Stimulated activated CD4-positive, alpha-beta T cell treated with anti-CD3 and anti-CD28 coated beads, Interleukin-15, amount 100 ng/mL, for 24 hours (primary cell): ENCODE data around the gene STK35.
A peak's percentile ranks its signal among the peaks of the same experiment; 100 is the strongest.

Experiments
- DNase-seq: peaks from one replicate; pipeline ENCODE4 v3.0.0-alpha.2; 2020

The STK35 gene

DNA sequence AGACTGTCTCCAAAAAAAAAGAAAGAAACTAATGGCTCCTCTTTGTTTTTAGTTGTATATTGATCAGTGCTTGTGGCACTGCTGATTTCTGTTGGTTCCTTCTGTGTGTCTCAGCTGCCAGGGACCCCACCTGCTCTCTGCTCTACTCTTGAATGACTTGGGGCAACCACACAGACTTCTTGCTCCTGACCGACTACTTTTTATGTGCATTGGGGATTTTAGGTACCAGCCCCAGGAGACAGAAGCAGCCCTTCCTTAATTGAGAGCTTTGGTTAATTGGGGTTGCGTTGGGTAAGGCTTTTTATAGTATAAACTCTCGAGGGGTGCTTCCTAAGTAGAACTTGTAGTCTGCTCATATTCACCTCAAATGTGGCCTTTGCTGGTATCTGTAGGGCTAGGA is 6.9 kb downstream of the STK35 start:
- no peak for DNase-seq

DNA sequence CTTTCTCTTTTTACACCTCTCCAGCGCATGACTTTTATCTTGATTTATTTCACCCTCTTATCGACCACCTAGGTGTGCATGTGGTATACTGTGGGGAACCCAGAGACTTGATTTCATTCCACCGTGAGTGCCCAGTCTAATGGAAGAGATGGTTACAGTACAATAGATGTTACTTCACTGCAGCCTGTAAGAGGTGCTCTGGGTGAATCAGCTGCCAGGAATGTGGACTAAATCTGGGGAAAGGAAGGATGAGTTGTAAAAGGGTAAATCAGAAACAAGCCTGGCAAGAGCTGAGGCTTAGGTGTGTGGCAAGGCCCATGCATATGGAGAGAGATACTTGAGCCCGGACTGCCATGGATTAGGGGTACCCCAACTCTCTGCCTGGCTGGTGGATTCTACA is 7.4 kb downstream of the STK35 start:
- no peak for DNase-seq

DNA sequence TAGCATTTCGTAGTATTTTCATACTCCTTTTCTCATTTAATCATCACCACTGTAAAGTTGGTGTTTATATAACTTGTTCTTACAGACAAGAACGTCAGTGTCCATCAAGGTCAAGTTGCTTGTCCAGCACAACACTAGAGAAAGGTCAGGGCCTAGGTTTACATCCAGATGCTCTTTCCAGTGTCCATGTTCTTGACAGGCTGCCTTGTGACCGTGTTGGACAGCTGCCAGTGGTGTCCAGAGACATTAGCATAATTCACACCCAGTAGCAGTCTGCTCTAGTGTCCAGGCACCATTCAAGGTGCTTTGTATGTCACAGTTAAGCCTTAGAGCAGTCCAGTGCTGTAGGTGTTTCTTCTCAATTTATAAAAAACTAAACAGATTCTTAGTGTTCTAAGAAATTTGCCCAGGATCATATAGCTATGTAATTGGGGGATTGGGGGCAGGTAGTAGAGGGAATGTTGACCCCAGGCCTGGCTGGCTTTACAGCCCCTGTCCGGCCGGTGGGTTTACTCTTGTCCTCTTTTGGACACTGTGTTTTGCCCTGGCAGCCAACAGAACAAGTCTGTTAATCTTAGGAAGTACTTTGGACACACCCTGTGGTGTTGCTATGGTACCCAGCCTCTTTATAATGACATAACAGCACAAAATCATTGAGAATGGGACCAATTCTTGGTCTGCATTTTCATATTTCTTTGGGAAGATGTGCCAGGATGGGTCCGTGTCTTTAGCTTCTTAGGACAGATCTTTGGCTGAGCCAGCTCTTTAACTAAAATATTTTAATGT is 8.0 kb downstream of the STK35 start:
- no peak for DNase-seq

DNA sequence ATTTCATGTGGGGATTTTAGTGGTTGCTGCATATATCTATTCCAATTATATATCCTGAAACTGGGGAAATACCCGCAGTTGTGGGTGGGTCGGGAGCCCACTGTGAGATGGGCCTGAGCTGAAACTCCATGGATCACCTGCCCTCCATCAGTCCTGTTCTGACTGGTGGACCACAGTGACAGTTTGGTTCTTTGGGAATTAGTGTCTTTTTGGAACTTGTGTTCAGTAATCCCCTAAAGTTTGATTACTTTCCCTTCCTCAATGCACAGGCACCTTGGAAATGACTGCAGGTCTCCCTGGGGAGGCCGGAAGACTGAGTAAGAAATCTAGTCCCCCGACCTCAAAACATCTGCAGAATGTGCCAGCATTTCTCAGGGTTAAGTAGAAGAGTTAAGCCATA is 11.3 kb downstream of the STK35 start:
- DNase-seq = no peak

DNA sequence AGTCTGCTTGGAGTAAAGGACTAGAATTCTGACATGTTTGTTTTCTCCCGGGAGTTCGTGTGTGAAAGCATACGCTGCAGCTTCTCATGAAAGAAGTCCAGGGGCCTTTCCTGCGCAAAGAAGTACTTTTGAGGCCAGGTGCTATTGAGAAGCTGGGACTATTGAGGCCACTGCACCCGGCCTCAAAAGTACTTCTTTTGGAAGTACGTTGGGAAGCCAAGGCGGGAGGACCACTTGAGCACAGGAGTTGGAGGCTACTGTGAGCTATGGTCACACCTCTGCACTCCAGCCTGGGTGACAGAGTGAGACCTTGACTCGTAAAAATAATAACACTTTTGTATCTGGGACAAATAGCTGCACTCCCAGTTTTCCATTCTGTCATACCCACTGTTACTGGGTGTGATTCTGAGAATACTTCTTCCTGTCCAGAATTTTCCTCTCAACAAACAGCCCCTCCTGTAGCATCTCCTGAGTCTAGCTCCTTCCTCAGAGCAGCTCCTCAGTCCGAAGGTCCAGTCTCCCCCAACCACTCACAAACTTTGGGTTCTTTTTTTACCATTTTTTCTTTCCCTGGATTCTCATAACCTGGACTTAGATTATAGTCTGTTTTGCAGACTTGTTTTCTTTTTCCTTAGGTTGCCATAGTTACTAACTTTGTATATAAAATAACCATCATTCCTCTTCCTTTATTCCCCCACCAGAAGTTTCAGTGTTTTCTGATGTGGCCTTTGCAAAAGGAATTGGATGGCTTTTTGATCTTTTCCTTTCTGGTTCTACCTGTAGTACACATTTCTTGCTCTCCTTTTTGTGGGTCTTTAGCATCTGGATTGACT is 12.7 kb downstream of the STK35 start:
- no peak for DNase-seq

DNA sequence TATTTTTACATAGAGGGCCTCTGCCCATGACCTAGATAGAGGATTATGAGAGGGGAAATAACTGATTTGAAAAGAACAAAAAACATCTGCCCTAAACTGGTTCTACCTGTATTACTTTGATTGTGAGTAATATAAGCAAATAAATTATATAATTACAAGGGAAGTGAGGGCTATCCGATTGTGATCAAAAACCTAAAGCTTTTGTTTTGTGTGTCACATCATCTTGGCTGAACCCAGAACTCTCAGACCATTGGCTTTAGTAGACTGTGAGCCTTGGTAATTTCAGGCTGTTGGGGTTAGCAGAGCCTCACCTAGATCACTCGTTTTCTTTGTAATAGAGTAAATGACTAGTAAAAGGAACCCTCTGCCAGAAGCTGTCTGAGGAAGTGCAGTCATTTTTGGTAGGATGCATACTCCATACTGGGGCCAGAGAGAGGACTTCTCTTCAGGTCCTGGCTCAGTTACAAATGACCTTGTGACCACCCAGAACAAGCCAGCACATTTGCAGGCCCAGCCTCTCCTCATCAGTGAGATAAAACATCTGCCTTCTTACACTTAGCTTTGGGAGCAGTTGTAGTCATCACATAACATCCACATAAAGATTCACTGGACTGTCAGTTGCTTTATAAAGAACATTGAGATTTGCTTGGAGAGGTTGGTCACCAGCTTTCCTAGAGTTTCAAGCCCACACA is 13.5 kb downstream of the STK35 start:
- no peak for DNase-seq

DNA sequence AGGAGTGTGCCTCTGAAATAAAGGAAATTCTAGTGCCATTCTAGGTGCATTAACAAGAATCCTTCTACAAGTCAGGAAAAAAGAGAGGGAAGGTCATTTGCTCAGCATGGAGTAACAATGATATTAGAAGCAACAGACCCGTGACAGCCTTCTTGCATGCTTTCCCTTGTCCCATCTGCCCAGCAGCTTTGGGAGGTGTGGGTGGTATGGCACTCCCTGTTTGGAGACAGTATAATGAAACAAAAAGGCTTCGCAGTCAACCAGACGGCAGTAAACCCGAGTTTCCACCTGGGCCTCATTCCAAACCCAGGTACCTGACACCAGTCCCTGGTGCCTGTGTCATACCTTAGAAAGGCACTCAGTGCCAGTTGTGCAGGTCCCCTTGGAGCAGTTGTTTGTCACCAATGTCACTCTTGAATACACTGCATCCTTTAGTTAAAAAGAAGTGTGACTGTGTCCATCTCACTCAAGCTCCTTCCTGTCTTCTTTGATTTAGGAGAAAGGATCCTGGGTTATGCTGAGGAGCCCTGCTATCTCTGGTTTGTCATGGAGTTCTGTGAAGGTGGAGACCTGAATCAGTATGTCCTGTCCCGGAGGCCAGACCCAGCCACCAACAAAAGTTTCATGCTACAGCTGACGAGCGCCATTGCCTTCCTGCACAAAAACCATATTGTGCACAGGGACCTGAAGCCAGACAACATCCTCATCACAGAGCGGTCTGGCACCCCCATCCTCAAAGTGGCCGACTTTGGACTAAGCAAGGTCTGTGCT is 14.7 kb downstream of the STK35 start:
- DNase-seq = no peak

DNA sequence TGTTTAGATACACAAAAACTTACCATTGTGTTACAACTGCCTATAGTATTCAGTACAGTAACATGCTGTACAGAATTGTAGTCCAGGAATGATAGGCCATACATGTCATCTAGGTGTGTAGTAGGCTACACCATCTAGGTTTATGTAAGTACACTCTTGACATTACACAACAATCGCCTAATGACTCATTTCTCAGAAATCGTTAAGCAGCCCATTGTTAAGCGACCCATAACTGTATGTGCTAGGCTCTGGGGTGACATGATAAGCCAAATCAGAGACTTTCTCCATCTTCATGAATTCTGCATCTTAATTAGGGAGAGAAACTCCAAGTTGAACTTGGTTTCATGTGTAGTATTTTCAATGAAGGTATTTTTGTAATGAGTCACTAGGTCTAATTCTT is 17.2 kb downstream of the STK35 start:
- DNase-seq = peak; percentile 16

DNA sequence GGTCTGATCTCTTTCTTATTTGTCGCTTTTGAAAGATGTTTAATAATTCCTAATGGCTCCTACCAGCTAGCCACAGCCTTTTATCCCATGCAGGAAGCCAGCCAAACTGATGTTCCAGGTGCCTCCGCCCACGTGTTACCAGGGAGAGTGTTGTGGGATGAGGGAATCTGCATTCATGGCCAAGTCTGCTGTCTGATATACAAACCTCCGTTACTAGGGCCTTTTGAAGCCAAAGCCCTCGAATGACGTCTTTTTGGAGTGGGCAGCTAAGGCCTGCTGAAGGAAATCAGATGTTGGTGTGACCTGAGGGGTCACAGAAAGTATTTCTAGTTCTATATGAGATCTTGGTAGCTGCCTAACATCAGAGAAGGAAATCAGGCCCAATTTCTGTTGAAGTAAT is 21.3 kb downstream of the STK35 start:
- DNase-seq = no peak

DNA sequence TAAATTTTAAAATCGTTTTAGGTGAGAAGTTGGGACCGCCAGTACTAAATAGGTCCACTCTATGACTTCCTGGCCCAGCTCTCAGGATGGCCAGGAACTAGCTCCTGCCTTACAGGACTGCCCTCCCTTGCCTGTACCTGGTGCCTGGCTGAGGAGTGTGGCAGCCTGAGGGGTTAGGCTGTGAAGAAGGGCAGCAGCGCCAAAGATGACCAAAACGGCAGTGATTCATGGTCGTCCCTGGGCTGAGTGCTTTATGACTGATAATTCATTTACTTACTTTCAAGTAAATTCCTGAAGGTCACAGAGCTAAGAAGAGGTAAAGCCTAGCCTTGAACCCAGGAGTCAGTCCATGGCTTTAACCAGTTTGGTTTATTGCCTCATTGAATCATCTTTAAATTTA is 22.1 kb downstream of the STK35 start:
- no peak for DNase-seq

DNA sequence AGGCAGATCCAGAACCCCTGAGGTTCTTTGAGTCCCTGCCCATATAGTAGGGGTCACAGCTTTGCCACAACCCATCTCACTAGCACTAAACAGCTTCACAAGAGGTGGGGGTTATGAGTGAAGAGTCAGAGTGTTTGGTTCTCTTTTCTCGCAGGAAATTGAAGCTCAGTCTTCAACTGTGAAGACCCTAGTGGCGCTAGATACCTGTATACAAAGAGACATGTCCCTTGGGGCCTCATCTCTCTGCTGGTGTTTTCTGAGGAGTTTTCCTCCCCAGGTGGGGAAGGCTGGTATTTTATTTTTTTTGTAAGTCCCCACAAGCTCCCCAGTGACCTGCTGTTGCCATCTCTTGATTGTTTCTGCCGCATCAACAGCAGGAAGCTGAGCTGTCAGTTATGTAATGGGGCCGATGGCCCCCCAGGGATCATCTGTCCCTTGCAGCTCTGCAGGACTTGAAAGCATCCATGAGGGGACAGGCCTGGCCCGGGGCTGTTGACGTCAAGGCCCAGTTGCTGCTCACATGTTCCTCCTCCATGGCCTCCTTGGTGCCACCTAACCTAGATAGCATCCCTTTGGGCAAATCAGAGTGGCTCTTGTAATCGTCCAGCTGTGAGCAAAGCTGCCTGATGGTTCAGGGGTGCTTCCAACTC is 23.1 kb downstream of the STK35 start:
- DNase-seq = no peak

DNA sequence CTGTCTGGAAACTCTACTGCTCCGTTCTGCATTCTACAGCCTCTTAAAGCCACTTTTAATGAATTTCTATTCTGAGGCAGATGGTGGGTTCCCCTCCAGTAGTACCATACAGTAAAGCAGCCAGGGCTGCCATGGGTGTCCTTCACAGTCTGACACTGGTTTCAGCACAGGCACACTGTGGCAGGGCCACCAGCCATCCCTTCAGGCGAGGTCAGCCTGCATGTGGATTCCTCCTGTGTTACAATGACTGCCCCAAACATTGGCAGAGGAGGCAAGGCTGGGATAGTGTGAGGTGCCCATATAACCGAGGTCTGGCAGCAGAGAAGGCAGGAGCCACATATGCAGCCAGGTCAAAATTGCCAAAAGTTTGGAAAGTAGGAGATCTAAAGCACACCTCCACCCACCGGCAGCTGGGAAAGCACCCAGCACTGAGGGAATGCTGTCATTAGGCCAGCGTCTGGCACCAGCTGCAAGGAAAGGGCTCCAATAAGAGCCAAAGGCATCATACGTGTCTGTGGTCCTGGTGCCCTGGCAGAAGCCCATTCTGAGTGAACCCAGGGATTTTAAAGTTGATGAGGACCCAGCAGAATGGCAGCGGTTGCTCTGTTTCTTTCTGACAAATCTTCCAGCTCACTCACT is 24.0 kb downstream of the STK35 start:
- no peak for DNase-seq

DNA sequence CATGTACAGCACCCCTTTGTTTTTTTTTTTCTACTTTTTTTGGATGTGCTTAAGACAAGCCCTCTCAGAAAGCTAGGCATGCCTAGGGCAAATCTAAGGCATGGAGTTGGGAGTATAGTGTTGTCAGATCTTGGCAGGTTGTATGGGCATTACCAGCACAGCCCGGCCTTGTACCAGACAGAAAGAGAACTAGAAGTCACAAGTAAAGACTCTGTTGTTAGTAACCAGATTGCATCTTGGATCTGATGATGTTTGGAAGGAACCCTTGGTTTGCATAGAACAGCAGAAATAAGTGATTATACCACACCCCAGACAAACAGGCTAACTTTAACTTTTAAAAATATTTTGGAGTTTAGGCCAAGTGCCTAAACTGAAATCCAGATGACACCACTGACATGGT is 25.6 kb downstream of the STK35 start:
- DNase-seq = no peak

DNA sequence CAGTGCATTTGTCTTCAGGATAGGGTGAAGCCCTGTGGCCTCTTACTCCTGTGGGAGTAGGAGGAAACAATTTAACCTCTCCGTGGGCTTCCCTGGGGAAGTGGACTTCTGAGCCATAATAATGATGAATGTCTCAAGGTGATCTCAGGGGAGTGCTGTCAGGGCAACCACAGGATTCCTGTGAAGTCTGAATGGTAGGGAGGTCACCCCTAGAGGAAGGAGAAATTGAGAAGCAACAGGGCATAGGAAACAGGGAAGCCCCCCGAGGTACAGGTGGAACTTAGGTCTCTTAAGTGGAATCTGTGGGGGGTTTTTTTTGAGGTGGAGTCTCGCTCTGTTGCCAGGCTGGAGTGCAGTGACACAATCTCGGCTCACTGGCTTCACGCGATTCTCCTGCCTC is 26.9 kb downstream of the STK35 start:
- DNase-seq = no peak

DNA sequence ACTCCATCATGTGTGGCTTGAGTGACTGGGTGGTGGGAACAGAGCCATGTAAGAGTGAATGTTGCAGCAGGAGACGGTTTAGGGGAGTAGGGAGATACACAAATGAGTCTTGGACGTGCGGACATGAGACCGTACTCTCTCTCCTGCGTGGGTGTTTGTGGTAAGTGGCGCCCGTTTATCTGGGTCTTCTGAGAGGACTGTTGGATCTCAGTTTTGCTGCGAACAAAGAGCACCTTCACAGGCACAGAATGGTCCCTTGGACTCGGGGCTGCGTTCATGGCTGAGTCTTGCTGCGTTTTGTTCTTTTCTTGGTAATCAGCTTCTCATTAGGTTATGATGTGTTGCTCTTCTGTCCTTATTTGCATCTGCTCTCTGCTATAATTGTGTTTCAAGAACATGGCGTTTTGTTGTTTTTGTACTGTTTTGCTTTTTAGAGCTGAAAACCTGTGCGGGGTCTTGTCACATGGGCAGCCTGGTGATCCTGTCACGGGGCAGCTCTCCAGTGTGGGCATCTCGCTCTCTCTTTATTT is 28.5 kb downstream of the STK35 start:
- DNase-seq = no peak

DNA sequence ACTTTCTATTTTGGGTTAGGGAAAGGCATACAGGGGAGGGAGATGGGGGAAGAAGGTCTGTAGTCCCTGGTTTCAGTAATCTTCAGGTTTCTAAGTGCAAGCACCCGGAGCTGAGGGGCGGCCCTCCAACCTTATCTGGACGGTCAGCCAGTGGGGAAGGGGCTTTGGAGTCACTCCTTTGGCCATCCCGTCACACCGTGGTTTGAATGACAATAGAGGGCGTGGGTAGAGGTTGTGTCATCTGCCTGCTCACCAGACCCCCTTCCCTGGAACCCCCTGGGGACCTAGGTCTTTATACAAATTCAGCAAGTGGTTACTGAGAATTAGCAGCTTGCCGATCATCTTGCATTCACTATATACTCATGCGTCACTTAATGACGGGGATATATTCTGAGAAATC is 29.1 kb downstream of the STK35 start:
- no peak for DNase-seq

DNA sequence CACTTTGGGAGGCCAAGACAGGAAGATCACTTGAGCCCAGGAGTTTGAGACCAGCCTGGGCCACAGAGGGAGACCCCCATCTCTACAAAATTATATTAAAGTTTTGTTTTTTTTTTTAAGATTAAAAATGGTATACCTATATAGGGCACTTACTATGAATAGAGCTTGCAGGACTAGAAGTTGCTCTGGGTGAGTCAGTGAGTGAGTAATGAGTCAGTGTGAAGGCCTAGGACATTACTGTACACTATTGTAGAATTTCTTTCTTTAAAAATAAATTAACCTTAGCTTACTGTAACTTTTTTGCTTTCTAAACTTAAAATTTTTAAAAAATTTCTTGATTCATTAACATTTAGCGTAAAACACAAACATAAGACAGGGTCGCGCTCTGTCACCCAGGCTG is 29.7 kb downstream of the STK35 start:
- DNase-seq = no peak

DNA sequence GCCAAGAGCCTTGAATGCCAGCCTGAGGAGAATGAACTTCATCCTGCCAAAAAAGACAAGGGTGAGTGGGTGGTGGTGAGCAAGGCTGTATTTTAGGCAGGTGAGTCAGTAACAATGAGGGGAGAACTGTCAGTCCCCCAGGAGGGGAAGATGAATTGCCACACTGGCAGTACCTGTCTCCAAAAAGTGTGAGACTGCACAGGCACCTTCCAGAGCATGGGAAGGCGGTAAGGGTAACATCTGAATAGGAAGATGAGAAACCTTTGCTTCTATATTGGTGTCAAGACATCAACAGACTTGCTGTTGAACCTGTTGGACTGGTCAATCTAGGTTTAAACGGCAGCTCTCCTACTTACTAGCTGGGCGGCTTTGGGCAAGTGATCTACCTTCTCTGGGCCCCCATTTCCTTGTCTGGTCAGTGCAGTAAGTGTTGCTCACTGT is 30.9 kb downstream of the STK35 start:
- no peak for DNase-seq

DNA sequence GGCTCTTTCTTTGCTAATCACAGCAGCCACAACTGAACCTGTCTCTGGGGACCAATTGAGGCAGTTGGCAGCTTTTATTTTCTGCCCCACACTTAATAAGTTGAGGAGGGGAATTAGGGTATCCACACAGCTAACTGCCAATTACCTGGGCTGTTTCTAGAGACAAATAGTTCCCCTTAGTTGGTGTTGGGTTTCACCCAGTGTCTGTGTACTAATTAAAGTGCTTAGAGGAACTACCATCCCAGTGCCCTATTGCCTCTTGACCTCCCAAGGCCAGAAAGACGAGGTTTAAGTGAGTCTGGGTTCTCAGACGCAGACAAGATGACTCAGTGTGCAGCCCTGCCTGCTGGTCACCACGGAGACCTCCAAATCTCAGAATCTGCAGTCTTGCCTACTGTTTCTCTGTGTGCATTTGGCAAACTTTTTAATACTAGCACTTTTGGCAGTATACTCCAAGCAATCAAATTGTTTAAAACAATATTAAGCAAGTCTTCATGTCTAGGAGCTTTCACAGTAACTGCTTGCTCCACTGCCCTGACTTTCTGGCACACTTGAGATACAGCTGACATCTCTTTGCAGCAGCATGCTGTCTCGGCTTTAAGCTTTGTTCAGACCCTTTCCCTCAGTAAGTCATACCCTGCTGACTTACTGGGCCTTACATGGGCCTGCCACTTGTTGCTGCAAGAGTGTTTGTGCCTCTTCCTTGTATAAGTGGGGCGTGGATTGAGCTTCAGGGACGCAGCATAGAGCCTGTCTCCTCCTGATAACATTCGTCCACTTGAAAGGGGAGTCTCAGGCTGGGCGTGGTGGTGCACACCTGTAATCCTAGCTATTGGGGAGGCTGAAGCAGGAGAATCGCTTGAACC is 31.9 kb downstream of the STK35 start:
- DNase-seq = no peak

DNA sequence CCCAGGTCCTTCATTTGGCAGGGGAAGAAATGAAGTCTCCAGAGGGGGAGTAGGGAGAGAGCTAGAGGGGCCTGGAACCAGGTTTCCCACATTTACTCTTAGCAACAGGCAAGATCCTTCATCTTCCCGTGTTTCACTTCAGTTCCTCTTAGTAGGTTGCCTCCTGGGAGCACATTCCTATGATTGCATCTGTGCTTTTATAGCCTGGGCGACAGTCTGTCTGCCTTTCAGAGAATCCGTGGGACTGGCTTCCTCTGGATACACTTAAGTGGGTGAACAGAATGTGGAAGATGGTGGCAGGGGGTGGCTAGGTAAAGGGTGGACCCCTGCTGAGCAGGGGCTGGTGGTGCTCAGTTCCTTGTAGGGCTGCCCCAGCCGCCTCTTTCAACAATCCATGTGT is 33.4 kb downstream of the STK35 start:
- no peak for DNase-seq

DNA sequence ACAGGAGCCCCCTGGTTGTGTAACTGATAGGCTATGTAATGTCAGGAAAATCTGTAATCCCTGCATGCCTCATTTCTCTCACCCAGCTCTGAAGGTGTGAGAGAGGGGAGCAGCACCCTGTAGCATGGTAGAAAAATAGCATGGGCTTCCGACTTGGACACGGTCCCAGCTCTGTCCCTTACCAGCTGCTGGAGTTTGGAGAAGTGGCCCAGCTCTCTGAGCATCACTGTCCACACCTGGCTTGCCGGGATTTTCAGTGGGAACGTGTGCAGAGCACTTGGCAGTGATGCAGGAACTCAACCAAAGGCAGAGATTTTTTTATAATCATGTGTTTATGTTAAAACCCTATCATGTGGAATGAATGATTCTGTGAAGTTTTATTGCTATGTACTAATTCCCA is 34.6 kb downstream of the STK35 start:
- no peak for DNase-seq
